ENCODE data around the gene KIFC3. TPM values are rescaled to one million over a fixed set of nuclear protein-coding genes. Genes with fewer than 3 reads are reported as not detected.

Gene KIFC3
- total and polyA plus RNA-seq, 2 of the 13 experiments (the other 11 are each of a cell fraction or from before 2014, with no cell fraction given), result 42.1 to 45.3 TPM

GRCh38 chr16:57809276-57810196, 7.2 kb upstream of the KIFC3 start (continued):
- TF ChIP-seq RNF219 (CRISPR knock-in tag; IDR thresholded peaks at IDR 0.05) (no peak), ZNF75D (CRISPR knock-in tag; IDR thresholded peaks at IDR 0.05; ENCODE audit: borderline replicate concordance) (no peak), NFE2 (CRISPR knock-in tag; IDR thresholded peaks at IDR 0.05) (no peak), ZNF264 (CRISPR knock-in tag; IDR thresholded peaks at IDR 0.05) (no peak), ZNF564 (CRISPR knock-in tag; IDR thresholded peaks at IDR 0.05) (no peak), FOSL1 (CRISPR knock-in tag; IDR thresholded peaks at IDR 0.05; ENCODE audit: borderline replicate concordance) (no peak), MAF1 (CRISPR knock-in tag; IDR thresholded peaks at IDR 0.05; ENCODE audit: borderline replicate concordance) (no peak), ZNF431 (CRISPR knock-in tag; IDR thresholded peaks at IDR 0.05; ENCODE audit: borderline replicate concordance, low read depth) (no peak), ZNF451 (CRISPR knock-in tag; IDR thresholded peaks at IDR 0.05) (no peak), CENPX (CRISPR knock-in tag; IDR thresholded peaks at IDR 0.05) (no peak), ZNF30 (CRISPR knock-in tag; IDR thresholded peaks at IDR 0.05) (no peak), RXRB (CRISPR knock-in tag; IDR thresholded peaks at IDR 0.05; ENCODE audit: borderline replicate concordance) (no peak), GMEB2 (CRISPR knock-in tag; IDR thresholded peaks at IDR 0.05; ENCODE audit: low read depth) (no peak), ZNF609 (CRISPR knock-in tag; IDR thresholded peaks at IDR 0.05; ENCODE audit: borderline replicate concordance) (no peak), PLSCR1 (CRISPR knock-in tag; IDR thresholded peaks at IDR 0.05; ENCODE audit: borderline replicate concordance) (no peak), ZNF121 (CRISPR knock-in tag; IDR thresholded peaks at IDR 0.05) (peak; percentile 28; the same call in 1 of the 2 replicates), ZNF329 (CRISPR knock-in tag; IDR thresholded peaks at IDR 0.05; ENCODE audit: low read depth) (no peak), EEA1 (CRISPR knock-in tag; IDR thresholded peaks at IDR 0.05; ENCODE audit: borderline replicate concordance) (0 out of 2 replicates have a peak, but pooled peaks have one; percentile 43)

All from HepG2 (cell line).